ENCODE measurements around the gene TIMP2. TPM values are rescaled to one million over a fixed set of nuclear protein-coding genes. Genes with fewer than 3 reads are reported as not detected.

TIMP2 gene
- total and polyA plus RNA-seq, 2 of the 13 experiments (the other 11 are each of a cell fraction or from before 2014, with no cell fraction given) = 3.8 to 8.5 TPM

DNA sequence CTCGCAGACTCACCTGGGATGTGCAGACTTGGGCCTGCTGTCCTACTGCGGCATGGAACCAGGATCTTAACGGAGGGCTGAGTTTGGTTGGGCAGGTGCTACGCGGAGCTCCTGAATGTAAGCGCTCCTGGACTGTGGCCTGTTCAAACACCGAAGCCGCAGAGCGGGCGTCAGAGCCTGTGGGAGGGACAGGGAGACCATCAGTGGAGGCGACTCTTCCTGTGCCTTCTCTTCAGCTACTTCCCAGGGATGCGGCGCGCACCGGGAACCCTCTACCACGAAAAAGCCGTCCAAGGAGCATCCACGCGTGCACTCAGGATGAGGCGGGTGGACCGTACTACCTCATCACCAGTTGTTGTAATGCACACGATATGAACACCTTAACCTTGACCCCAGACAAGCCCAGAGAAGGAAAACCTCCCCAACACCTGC, 86.6 kb downstream of the TIMP2 start (continued):
- TF ChIP-seq, protein P1, sequence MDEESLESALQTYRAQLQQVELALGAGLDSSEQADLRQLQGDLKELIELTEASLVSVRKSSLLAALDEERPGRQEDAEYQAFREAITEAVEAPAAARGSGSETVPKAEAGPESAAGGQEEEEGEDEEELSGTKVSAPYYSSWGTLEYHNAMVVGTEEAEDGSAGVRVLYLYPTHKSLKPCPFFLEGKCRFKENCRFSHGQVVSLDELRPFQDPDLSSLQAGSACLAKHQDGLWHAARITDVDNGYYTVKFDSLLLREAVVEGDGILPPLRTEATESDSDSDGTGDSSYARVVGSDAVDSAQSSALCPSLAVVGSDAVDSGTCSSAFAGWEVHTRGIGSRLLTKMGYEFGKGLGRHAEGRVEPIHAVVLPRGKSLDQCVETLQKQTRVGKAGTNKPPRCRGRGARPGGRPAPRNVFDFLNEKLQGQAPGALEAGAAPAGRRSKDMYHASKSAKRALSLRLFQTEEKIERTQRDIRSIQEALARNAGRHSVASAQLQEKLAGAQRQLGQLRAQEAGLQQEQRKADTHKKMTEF (CRISPR knock-in tag; IDR thresholded peaks at IDR 0.05) = no peak
- peak; percentile 39; the same call in 1 of the 2 replicates for TF ChIP-seq ZNF263 (CRISPR knock-in tag; IDR thresholded peaks at IDR 0.05)
- TF ChIP-seq ZSCAN20 (CRISPR knock-in tag; IDR thresholded peaks at IDR 0.05; ENCODE audit: borderline replicate concordance) = no peak
- no peak for TF ChIP-seq PRPF4 (IDR thresholded peaks at IDR 0.05; ENCODE audit: low read depth, low read length, poor library complexity, severe bottlenecking)
- TF ChIP-seq NFE2 (CRISPR knock-in tag; IDR thresholded peaks at IDR 0.05) = no peak
- no peak for TF ChIP-seq CENPT (CRISPR knock-in tag; IDR thresholded peaks at IDR 0.05; ENCODE audit: low read depth)
- TF ChIP-seq, protein P2, sequence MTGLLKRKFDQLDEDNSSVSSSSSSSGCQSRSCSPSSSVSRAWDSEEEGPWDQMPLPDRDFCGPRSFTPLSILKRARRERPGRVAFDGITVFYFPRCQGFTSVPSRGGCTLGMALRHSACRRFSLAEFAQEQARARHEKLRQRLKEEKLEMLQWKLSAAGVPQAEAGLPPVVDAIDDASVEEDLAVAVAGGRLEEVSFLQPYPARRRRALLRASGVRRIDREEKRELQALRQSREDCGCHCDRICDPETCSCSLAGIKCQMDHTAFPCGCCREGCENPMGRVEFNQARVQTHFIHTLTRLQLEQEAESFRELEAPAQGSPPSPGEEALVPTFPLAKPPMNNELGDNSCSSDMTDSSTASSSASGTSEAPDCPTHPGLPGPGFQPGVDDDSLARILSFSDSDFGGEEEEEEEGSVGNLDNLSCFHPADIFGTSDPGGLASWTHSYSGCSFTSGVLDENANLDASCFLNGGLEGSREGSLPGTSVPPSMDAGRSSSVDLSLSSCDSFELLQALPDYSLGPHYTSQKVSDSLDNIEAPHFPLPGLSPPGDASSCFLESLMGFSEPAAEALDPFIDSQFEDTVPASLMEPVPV (CRISPR knock-in tag; IDR thresholded peaks at IDR 0.05) = no peak
- no peak for TF ChIP-seq ZFP36 (IDR thresholded peaks at IDR 0.05; ENCODE audit: borderline replicate concordance, low read depth, low read length, partially characterized antibody)
- TF ChIP-seq ZNF607 (CRISPR knock-in tag; IDR thresholded peaks at IDR 0.05; ENCODE audit: borderline replicate concordance) = no peak
- TF ChIP-seq, protein P3, sequence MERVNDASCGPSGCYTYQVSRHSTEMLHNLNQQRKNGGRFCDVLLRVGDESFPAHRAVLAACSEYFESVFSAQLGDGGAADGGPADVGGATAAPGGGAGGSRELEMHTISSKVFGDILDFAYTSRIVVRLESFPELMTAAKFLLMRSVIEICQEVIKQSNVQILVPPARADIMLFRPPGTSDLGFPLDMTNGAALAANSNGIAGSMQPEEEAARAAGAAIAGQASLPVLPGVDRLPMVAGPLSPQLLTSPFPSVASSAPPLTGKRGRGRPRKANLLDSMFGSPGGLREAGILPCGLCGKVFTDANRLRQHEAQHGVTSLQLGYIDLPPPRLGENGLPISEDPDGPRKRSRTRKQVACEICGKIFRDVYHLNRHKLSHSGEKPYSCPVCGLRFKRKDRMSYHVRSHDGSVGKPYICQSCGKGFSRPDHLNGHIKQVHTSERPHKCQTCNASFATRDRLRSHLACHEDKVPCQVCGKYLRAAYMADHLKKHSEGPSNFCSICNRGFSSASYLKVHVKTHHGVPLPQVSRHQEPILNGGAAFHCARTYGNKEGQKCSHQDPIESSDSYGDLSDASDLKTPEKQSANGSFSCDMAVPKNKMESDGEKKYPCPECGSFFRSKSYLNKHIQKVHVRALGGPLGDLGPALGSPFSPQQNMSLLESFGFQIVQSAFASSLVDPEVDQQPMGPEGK (CRISPR knock-in tag; IDR thresholded peaks at IDR 0.05) = no peak
- no peak for TF ChIP-seq ZNF101 (CRISPR knock-in tag; IDR thresholded peaks at IDR 0.05; ENCODE audit: borderline replicate concordance, low read depth)
- no peak for TF ChIP-seq ZNF160 (CRISPR knock-in tag; IDR thresholded peaks at IDR 0.05)
- no peak for TF ChIP-seq ZNF235 (CRISPR knock-in tag; IDR thresholded peaks at IDR 0.05; ENCODE audit: borderline replicate concordance)
- no peak for TF ChIP-seq MAZ (IDR thresholded peaks at IDR 0.05; ENCODE audit: borderline replicate concordance, low read depth, low read length)
- no peak for TF ChIP-seq MAZ (CRISPR knock-in tag; IDR thresholded peaks at IDR 0.05; ENCODE audit: low read depth)
- TF ChIP-seq, protein P4, sequence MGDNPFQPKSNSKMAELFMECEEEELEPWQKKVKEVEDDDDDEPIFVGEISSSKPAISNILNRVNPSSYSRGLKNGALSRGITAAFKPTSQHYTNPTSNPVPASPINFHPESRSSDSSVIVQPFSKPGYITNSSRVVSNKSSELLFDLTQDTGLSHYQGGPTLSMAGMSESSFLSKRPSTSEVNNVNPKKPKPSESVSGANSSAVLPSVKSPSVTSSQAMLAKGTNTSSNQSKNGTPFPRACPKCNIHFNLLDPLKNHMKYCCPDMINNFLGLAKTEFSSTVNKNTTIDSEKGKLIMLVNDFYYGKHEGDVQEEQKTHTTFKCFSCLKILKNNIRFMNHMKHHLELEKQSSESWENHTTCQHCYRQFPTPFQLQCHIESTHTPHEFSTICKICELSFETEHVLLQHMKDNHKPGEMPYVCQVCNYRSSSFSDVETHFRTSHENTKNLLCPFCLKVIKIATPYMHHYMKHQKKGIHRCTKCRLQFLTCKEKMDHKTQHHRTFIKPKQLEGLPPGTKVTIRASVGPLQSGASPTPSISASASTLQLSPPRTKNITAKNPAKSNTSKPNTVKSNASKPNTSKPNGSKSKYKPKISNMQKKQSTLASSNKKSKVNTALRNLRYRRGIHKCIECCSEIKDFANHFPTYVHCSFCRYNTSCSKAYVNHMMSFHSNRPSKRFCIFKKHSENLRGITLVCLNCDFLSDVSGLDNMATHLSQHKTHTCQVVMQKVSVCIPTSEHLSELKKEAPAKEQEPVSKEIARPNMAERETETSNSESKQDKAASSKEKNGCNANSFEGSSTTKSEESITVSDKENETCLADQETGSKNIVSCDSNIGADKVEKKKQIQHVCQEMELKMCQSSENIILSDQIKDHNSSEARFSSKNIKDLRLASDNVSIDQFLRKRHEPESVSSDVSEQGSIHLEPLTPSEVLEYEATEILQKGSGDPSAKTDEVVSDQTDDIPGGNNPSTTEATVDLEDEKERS (CRISPR knock-in tag; IDR thresholded peaks at IDR 0.05) = no peak
- peak; percentile 67; the same call in 1 of the 2 replicates for TF ChIP-seq SALL1 (CRISPR knock-in tag; IDR thresholded peaks at IDR 0.05)
- peak; percentile 60 for TF ChIP-seq ZBTB38 (CRISPR knock-in tag; IDR thresholded peaks at IDR 0.05)
- TF ChIP-seq ZNF282 (IDR thresholded peaks at IDR 0.05; ENCODE audit: partially characterized antibody) = no peak
- TF ChIP-seq ZNF570 (CRISPR knock-in tag; IDR thresholded peaks at IDR 0.05; ENCODE audit: borderline replicate concordance) = no peak
- TF ChIP-seq STAG1 (CRISPR knock-in tag; IDR thresholded peaks at IDR 0.05) = peak; percentile 30; the same call in 1 of the 2 replicates
- TF ChIP-seq, protein P5, sequence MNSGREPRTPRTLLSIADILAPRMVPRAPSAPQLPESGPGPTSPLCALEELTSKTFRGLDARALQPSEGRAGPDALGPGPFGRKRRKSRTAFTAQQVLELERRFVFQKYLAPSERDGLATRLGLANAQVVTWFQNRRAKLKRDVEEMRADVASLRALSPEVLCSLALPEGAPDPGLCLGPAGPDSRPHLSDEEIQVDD (CRISPR knock-in tag; IDR thresholded peaks at IDR 0.05; ENCODE audit: borderline replicate concordance) = no peak
